CD4-positive, alpha-beta memory T cell (primary cell): ENCODE results near the gene EEFSEC. TPM values are rescaled to one million over a fixed set of nuclear protein-coding genes. Genes with fewer than 3 reads are reported as not detected.

Experiments
- CTCF ChIA-PET: fragments of 350-600 bp; sonication (Branson Sonifier 250); formaldehyde crosslinking; loops from one replicate; lab custom pipeline; 2021; ENCODE audit warnings: inconsistent platforms; ENCODE audit not compliant: partially characterized antibody; lab: Charles Lee
- POLR2A ChIA-PET: fragments of 350-600 bp; sonication (Branson Sonifier 250); formaldehyde crosslinking; loops from one replicate; lab custom pipeline; 2021; ENCODE audit not compliant: partially characterized antibody; lab: Charles Lee
- DNase-seq, 5 donors: peaks; one replicate each; pipeline versions ENCODE4 v3.0.0 to v3.0.0-alpha.2; 2020 to 2022; ENCODE audit warnings: mixed read lengths in 1 of 5
- H3K27ac ChIP-seq: one replicate; pipeline ENCODE4 v1.7.0; 2013; ENCODE audit warnings: low read depth, low read length
- H3K27me3 ChIP-seq: 2 replicates; pipeline ENCODE4 v1.7.0; 2013; ENCODE audit warnings: mild to moderate bottlenecking, low read length, moderate library complexity; ENCODE audit not compliant: insufficient read depth
- H3K36me3 ChIP-seq: 2 replicates; pipeline ENCODE4 v1.7.0; 2013; ENCODE audit warnings: mild to moderate bottlenecking, low read length, moderate library complexity; ENCODE audit not compliant: insufficient read depth
- H3K4me1 ChIP-seq: 2 replicates; pipeline ENCODE4 v1.7.0; 2013; ENCODE audit warnings: mild to moderate bottlenecking, low read length, moderate library complexity; ENCODE audit not compliant: insufficient read depth
- H3K4me3 ChIP-seq, 2 donors: one replicate each; pipeline ENCODE4 v1.7.0; 2013; ENCODE audit warnings: low read length in 2 of 2, mild to moderate bottlenecking in 1 of 2
- H3K9me3 ChIP-seq, 2 donors: one replicate each; pipeline ENCODE4 v1.7.0; 2013; ENCODE audit warnings: low read length in 2 of 2, control low read depth in 1 of 2; ENCODE audit not compliant: control insufficient read depth in 1 of 2
- H3K27ac Mint-ChIP-seq, 7 donors: one replicate each; pipeline ENCODE4 v1.8.0; 2020 to 2021; ENCODE audit warnings: mixed read lengths in 7 of 7, mild to moderate bottlenecking in 6 of 7, inconsistent platforms in 3 of 7, moderate library complexity in 3 of 7
- H3K27me3 Mint-ChIP-seq, 2 donors: one replicate each; pipeline ENCODE4 v1.8.0; 2020 to 2021; ENCODE audit warnings: mixed read lengths in 2 of 2
- H3K36me3 Mint-ChIP-seq, 2 donors: one replicate each; pipeline ENCODE4 v1.8.0; 2020 to 2021; ENCODE audit warnings: mixed read lengths in 2 of 2, inconsistent platforms in 1 of 2, mild to moderate bottlenecking in 1 of 2
- H3K4me1 Mint-ChIP-seq, 4 donors: one replicate each; pipeline ENCODE4 v1.8.0; 2020 to 2021; ENCODE audit warnings: mixed read lengths in 4 of 4, mild to moderate bottlenecking in 1 of 4
- H3K4me3 Mint-ChIP-seq, 8 donors: one replicate each; pipeline ENCODE4 v1.8.0; 2020 to 2021; ENCODE audit warnings: mixed read lengths in 8 of 8, mild to moderate bottlenecking in 7 of 8, moderate library complexity in 6 of 8, inconsistent platforms in 3 of 8
- H3K9me3 Mint-ChIP-seq, 8 donors: one replicate each; pipeline ENCODE4 v1.8.0; 2020 to 2021; ENCODE audit warnings: mixed read lengths in 8 of 8, mild to moderate bottlenecking in 5 of 8, inconsistent platforms in 3 of 8, moderate library complexity in 1 of 8
- intact Hi-C: fragments of 100-400 bp; cut with micrococcal nuclease; formaldehyde crosslinking; loops from one replicate; pipeline ENCODE4 v1.15.1; 2023
- polyA plus RNA-seq, 2 donors: library from polyadenylated mRNA; unstranded; fragments of 300-500 nt; fragmentation: Illumina TruSeq; gene quantifications; one replicate each; pipeline ENCODE4 v1.2.3, GENCODE V29; 2021
- total RNA-seq, 2 experiments: library from RNA; stranded (reverse); gene quantifications; one replicate each; pipeline ENCODE4 v1.2.3, GENCODE V29; 2021

Gene EEFSEC
- total and polyA plus RNA-seq, 4 experiments from 2014 or later: 14.0 to 24.9 (median 17.1) TPM

- intact Hi-C loops: no loop called here
- Histone ChIP-seq H3K27ac (peak overlapping the region; percentile 53), H3K36me3 (no peaks in the 10 kb centered on the region), H3K9me3 (no peaks in the 10 kb centered on the region), H3K27me3 (no peaks in the 10 kb centered on the region), H3K4me3 (peak overlapping the region in 1 of 2 donors; percentile 1), H3K4me1 (peaks cover 48% of the 10 kb centered on the region)
- Mint-ChIP-seq H3K9me3 (peaks cover 0 to 9% (median 6%) of the 10 kb centered on the region in 8 donors), H3K27ac (peak overlapping the region; percentile 84 to 97 (median 95)), H3K4me1 (peaks cover 36 to 56% (median 47%) of the 10 kb centered on the region in 4 donors), H3K27me3 (no peaks in the 10 kb centered on the region), H3K36me3 (peaks cover 9 to 33% of the 10 kb centered on the region in 2 donors), H3K4me3 (peak overlapping the region in 4 of 8 donors; percentile 51 to 76 (median 62))
- ChIA-PET CTCF (interaction anchor here (2.1 kb wide), 1 partner anchor 22 kb away, joined by 7 read pairs; no protein-coding TSS in a partner anchor), POLR2A (interaction anchor here (1.0 to 1.3 kb wide), 2 partner anchors 23 to 141 kb away, joined by 3 to 4 read pairs; no protein-coding TSS in a partner anchor)
- no peak for DNase-seq
Observed at GRCh38 chr3:128293930-128294329, 140.6 kb downstream of the EEFSEC start.

- no peaks in the 10 kb centered on the region for H3K9me3 ChIP-seq
- H3K4me1 Mint-ChIP-seq: peaks cover 39 to 56% (median 47%) of the 10 kb centered on the region in 4 donors
- H3K27me3 Mint-ChIP-seq: no peaks in the 10 kb centered on the region
- CTCF ChIA-PET: interaction anchor here (0.9 to 2.1 kb wide), 4 partner anchors 13 to 27 kb away, joined by 3 to 7 read pairs (median 6); no protein-coding TSS in a partner anchor
- peak overlapping the region; percentile 77 to 95 (median 92) for H3K27ac Mint-ChIP-seq
- peaks cover 48% of the 10 kb centered on the region for H3K4me1 ChIP-seq
- peaks cover 9 to 28% of the 10 kb centered on the region in 2 donors for H3K36me3 Mint-ChIP-seq
- peak in 4 of 5 donors; percentile 42 to 63 (median 52) for DNase-seq
- H3K27me3 ChIP-seq: no peaks in the 10 kb centered on the region
- H3K36me3 ChIP-seq: no peaks in the 10 kb centered on the region
- POLR2A ChIA-PET: interaction anchor here (1.0 to 1.3 kb wide), 4 partner anchors 13 to 162 kb away, joined by 3 to 5 read pairs (median 4); no protein-coding TSS in a partner anchor
- H3K27ac ChIP-seq: peak overlapping the region; percentile 53
- intact Hi-C loops: loop anchor here (1.0 kb wide), 1 partner anchor 21 kb away; no protein-coding TSS in a partner anchor
- peak overlapping the region; percentile 11 to 67 (median 51) for H3K4me3 Mint-ChIP-seq
- H3K4me3 ChIP-seq: peak overlapping the region in 1 of 2 donors; percentile 17
- H3K9me3 Mint-ChIP-seq: peaks cover 0 to 8% (median 4%) of the 10 kb centered on the region in 8 donors
Observed at GRCh38 chr3:128294999-128295468, 141.8 kb downstream of the EEFSEC start.

- peak overlapping the region in 6 of 8 donors; percentile 25 to 63 (median 50) for H3K4me3 Mint-ChIP-seq
- H3K9me3 Mint-ChIP-seq: peaks cover 0 to 4% (median 0%) of the 10 kb centered on the region in 8 donors
- H3K27ac Mint-ChIP-seq: peak overlapping the region; percentile 67 to 95 (median 91)
- no peak for DNase-seq
- peaks cover 48% of the 10 kb centered on the region for H3K4me1 ChIP-seq
- no peak overlapping the region for H3K27ac ChIP-seq
- CTCF ChIA-PET: interaction anchor here (0.8 to 3.1 kb wide), 7 partner anchors 9 to 129 kb away, joined by 3 to 16 read pairs (median 4); no protein-coding TSS in a partner anchor
- H3K4me3 ChIP-seq: no peak overlapping the region
- H3K36me3 ChIP-seq: no peaks in the 10 kb centered on the region
- intact Hi-C loops: no loop called here
- POLR2A ChIA-PET: interaction anchor here (0.8 to 3.2 kb wide), 5 partner anchors 9 to 144 kb away, joined by 3 to 14 read pairs (median 3); partner anchors contain the start of gene EEFSEC
- H3K9me3 ChIP-seq: no peaks in the 10 kb centered on the region
- H3K4me1 Mint-ChIP-seq: peaks cover 35 to 50% (median 41%) of the 10 kb centered on the region in 4 donors
- H3K36me3 Mint-ChIP-seq: peaks cover 0 to 18% of the 10 kb centered on the region in 2 donors
- no peaks in the 10 kb centered on the region for H3K27me3 Mint-ChIP-seq
- no peaks in the 10 kb centered on the region for H3K27me3 ChIP-seq
Observed at GRCh38 chr3:128296469-128297251, 143.4 kb downstream of the EEFSEC start.

GRCh38 chr3:128297401-128298138, 144.3 kb downstream of the EEFSEC start:
- Mint-ChIP-seq H3K4me1 (peaks cover 35 to 49% (median 41%) of the 10 kb centered on the region in 4 donors), H3K4me3 (peak overlapping the region in 1 of 8 donors; percentile 26), H3K9me3 (peaks cover 0 to 4% (median 0%) of the 10 kb centered on the region in 8 donors), H3K27me3 (no peaks in the 10 kb centered on the region), H3K27ac (peak overlapping the region in 5 of 7 donors; percentile 57 to 90 (median 57)), H3K36me3 (peaks cover 0 to 18% of the 10 kb centered on the region in 2 donors)
- Histone ChIP-seq H3K36me3 (no peaks in the 10 kb centered on the region), H3K27me3 (no peaks in the 10 kb centered on the region), H3K4me1 (peaks cover 48% of the 10 kb centered on the region), H3K27ac (no peak overlapping the region), H3K4me3 (no peak overlapping the region), H3K9me3 (no peaks in the 10 kb centered on the region)
- no peak for DNase-seq
- POLR2A ChIA-PET: interaction anchor here (1.9 to 3.2 kb wide), 2 partner anchors 17 to 144 kb away, joined by 4 to 14 read pairs; partner anchors contain the start of gene EEFSEC
- CTCF ChIA-PET: interaction anchor here (1.2 to 3.1 kb wide), 4 partner anchors 10 to 128 kb away, joined by 3 to 16 read pairs (median 4); no protein-coding TSS in a partner anchor
- intact Hi-C loops: no loop called here

GRCh38 chr3:128301186-128302023, 148.1 kb downstream of the EEFSEC start:
- CTCF ChIA-PET: interaction anchor here (1.0 to 1.4 kb wide), 2 partner anchors 20 to 206 kb away, joined by 3 to 9 read pairs; no protein-coding TSS in a partner anchor

More at GRCh38 chr3:128301186-128302023, 148.1 kb downstream of the EEFSEC start:
- Histone ChIP-seq H3K4me3 (no peak overlapping the region), H3K36me3 (no peaks in the 10 kb centered on the region), H3K27ac (no peak overlapping the region), H3K27me3 (no peaks in the 10 kb centered on the region), H3K4me1 (peaks cover 15% of the 10 kb centered on the region), H3K9me3 (no peaks in the 10 kb centered on the region)
- no peaks in the 10 kb centered on the region for H3K27me3 Mint-ChIP-seq
- peak overlapping the region in 1 of 7 donors; percentile 25 for H3K27ac Mint-ChIP-seq
- H3K36me3 Mint-ChIP-seq: peaks cover 0 to 15% of the 10 kb centered on the region in 2 donors
- POLR2A ChIA-PET: interaction anchor here (1.2 kb wide), 1 partner anchor 11 kb away, joined by 4 read pairs; no protein-coding TSS in a partner anchor
- H3K9me3 Mint-ChIP-seq: peaks cover 0 to 4% (median 0%) of the 10 kb centered on the region in 8 donors
- intact Hi-C loops: loop anchor here (10.0 kb wide), 1 partner anchor 193 kb away; the partner anchor contains the start of gene GATA2
- DNase-seq: no peak
- peaks cover 8 to 14% (median 11%) of the 10 kb centered on the region in 4 donors for H3K4me1 Mint-ChIP-seq
- H3K4me3 Mint-ChIP-seq: no peak overlapping the region
